ENCODE measurements around the gene S100A2.

DNA sequence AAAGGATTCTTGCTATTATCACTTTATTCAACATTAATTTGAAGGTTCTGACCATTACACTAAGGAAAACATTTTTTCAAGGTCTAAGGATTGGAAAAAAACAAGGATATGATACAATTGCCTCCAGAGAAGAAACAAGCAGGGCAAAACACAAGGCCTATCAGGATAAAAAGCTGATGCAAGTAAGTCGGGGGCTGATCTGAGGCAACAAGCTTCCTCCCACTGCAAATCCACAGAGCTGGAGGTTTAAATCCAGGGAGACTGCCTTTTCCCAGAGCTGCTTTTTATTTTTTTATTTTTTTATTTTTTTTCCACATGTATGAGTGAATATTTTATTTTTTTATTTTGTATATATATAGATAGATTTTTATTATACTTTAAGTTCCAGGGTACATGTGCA, 19.4 kb upstream of the S100A2 start:
- TF ChIP-seq, protein P1, sequence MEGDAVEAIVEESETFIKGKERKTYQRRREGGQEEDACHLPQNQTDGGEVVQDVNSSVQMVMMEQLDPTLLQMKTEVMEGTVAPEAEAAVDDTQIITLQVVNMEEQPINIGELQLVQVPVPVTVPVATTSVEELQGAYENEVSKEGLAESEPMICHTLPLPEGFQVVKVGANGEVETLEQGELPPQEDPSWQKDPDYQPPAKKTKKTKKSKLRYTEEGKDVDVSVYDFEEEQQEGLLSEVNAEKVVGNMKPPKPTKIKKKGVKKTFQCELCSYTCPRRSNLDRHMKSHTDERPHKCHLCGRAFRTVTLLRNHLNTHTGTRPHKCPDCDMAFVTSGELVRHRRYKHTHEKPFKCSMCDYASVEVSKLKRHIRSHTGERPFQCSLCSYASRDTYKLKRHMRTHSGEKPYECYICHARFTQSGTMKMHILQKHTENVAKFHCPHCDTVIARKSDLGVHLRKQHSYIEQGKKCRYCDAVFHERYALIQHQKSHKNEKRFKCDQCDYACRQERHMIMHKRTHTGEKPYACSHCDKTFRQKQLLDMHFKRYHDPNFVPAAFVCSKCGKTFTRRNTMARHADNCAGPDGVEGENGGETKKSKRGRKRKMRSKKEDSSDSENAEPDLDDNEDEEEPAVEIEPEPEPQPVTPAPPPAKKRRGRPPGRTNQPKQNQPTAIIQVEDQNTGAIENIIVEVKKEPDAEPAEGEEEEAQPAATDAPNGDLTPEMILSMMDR (IDR thresholded peaks at IDR 0.05) = no peak
- no peak for TF ChIP-seq POLR2A (IDR thresholded peaks at IDR 0.05)

Measured in testis (tissue), 2 donors.